ENCODE results near the gene HECW1. TPM values are rescaled to one million over a fixed set of nuclear protein-coding genes. Genes with fewer than 3 reads are reported as not detected.

The HECW1 gene
- total and polyA plus RNA-seq, 2 of the 13 experiments (the other 11 are each of a cell fraction or from before 2014, with no cell fraction given): not detected

- TF ChIP-seq HMGXB3 (CRISPR knock-in tag; IDR thresholded peaks at IDR 0.05; ENCODE audit: borderline replicate concordance) (no peak), ZNF790 (CRISPR knock-in tag; IDR thresholded peaks at IDR 0.05; ENCODE audit: borderline replicate concordance) (no peak), ZEB1 (IDR thresholded peaks at IDR 0.05; ENCODE audit: insufficient replicate concordance, low read depth) (no peak), HNRNPL (IDR thresholded peaks at IDR 0.05; ENCODE audit: low read depth, low read length) (no peak), ZNF772 (CRISPR knock-in tag; IDR thresholded peaks at IDR 0.05) (no peak), POLR2A (IDR thresholded peaks at IDR 0.05; ENCODE audit: insufficient read depth in 1 of 2, low read depth in 2 of 2, low read length in 2 of 2) (no peak), SNAPC4 (CRISPR knock-in tag; IDR thresholded peaks at IDR 0.05) (no peak), ZNF747 (CRISPR knock-in tag; IDR thresholded peaks at IDR 0.05; ENCODE audit: borderline replicate concordance) (no peak), ZSCAN22 (CRISPR knock-in tag; IDR thresholded peaks at IDR 0.05) (no peak), ZNF616 (CRISPR knock-in tag; IDR thresholded peaks at IDR 0.05; ENCODE audit: low read depth) (no peak), ZNF569 (CRISPR knock-in tag; IDR thresholded peaks at IDR 0.05; ENCODE audit: borderline replicate concordance) (no peak), ZFP1 (CRISPR knock-in tag; IDR thresholded peaks at IDR 0.05) (no peak), ZBTB21 (CRISPR knock-in tag; IDR thresholded peaks at IDR 0.05) (no peak), PRMT3 (CRISPR knock-in tag; IDR thresholded peaks at IDR 0.05; ENCODE audit: borderline replicate concordance, low read depth) (no peak)
Measured at GRCh38 chr7:43247757-43248156, 135.3 kb downstream of the HECW1 start (continued).

Measured in HepG2 (cell line).